ENCODE data around the gene VSX2. TPM values are rescaled to one million over a fixed set of nuclear protein-coding genes. Genes with fewer than 3 reads are reported as not detected.

VSX2 gene
- total and polyA plus RNA-seq, 2 experiments from 2014 or later: 0.49 to 0.52 TPM

DNA sequence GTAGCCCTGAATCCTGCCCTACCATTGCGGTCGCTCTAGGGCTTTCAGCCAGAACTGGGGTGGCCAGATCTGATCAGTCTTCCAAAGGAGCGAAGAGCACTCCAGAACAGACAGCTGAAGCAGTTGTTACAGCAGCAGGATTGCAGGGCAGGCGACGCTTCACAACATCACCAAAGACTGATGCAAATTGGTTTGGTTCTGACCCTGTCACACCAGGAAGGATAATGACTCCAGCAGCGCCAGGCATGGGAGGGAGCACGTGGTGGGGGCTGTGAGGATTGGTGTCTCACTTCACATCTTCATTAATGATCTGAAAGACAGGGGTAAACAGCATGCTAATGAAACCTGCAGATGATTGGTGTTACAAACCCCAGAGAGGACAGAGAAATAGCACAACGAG lies 30.6 kb upstream of the VSX2 start:
- no peak for DNase-seq (ENCODE audit: low spot score)
- H3K36me3 Mint-ChIP-seq (ENCODE audit: low read depth): no peaks in the 10 kb centered on the region

DNA sequence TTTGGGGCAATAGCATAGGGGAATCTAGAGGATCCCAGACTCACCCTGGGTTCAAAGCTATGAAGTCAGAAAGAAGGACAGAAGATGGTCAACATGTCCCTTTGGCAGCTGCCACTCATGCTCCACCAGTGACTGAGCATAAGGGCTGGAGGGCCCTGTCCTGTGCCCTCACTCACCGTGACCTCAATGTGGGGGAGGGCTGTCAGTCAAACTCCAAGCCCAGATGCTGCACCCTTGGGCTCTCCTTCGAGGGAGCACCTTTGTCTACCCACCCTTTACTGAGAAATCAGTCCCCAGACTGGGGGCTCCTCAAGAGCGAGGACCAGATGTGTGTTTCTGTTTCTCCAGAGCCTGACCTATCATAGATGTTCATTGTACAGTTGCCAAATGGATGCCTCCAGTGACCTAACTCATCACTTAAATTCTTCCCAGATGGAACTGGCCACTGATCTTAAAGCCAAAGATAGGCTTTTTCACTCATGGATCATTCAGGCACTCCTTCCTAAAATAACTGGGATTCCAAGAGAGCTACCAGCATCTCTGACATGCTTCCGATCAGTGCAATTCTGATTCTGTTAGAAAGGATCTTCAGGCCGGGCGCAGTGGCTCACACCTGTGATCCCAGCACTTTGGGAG lies 27.2 kb upstream of the VSX2 start:
- TF ChIP-seq ZNF114 (CRISPR knock-in tag; IDR thresholded peaks at IDR 0.05) (no peak), ZNF331 (CRISPR knock-in tag; IDR thresholded peaks at IDR 0.05; ENCODE audit: low read depth) (no peak), NANOG (IDR thresholded peaks at IDR 0.05; ENCODE audit: borderline replicate concordance) (no peak), EZH2 (IDR thresholded peaks at IDR 0.05; ENCODE audit: low read depth, unreplicated experiment) (no peak), STAT1 (IDR thresholded peaks at IDR 0.05; ENCODE audit: unreplicated experiment) (no peak), CREB1 (CRISPR knock-in tag; IDR thresholded peaks at IDR 0.05; ENCODE audit: low read depth) (no peak)
- TF ChIP-seq, protein P1, sequence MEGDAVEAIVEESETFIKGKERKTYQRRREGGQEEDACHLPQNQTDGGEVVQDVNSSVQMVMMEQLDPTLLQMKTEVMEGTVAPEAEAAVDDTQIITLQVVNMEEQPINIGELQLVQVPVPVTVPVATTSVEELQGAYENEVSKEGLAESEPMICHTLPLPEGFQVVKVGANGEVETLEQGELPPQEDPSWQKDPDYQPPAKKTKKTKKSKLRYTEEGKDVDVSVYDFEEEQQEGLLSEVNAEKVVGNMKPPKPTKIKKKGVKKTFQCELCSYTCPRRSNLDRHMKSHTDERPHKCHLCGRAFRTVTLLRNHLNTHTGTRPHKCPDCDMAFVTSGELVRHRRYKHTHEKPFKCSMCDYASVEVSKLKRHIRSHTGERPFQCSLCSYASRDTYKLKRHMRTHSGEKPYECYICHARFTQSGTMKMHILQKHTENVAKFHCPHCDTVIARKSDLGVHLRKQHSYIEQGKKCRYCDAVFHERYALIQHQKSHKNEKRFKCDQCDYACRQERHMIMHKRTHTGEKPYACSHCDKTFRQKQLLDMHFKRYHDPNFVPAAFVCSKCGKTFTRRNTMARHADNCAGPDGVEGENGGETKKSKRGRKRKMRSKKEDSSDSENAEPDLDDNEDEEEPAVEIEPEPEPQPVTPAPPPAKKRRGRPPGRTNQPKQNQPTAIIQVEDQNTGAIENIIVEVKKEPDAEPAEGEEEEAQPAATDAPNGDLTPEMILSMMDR (conservative IDR thresholded peaks at IDR 0.05; ENCODE audit: low read depth in 2 of 2): no peak
- TF ChIP-seq, protein P2, sequence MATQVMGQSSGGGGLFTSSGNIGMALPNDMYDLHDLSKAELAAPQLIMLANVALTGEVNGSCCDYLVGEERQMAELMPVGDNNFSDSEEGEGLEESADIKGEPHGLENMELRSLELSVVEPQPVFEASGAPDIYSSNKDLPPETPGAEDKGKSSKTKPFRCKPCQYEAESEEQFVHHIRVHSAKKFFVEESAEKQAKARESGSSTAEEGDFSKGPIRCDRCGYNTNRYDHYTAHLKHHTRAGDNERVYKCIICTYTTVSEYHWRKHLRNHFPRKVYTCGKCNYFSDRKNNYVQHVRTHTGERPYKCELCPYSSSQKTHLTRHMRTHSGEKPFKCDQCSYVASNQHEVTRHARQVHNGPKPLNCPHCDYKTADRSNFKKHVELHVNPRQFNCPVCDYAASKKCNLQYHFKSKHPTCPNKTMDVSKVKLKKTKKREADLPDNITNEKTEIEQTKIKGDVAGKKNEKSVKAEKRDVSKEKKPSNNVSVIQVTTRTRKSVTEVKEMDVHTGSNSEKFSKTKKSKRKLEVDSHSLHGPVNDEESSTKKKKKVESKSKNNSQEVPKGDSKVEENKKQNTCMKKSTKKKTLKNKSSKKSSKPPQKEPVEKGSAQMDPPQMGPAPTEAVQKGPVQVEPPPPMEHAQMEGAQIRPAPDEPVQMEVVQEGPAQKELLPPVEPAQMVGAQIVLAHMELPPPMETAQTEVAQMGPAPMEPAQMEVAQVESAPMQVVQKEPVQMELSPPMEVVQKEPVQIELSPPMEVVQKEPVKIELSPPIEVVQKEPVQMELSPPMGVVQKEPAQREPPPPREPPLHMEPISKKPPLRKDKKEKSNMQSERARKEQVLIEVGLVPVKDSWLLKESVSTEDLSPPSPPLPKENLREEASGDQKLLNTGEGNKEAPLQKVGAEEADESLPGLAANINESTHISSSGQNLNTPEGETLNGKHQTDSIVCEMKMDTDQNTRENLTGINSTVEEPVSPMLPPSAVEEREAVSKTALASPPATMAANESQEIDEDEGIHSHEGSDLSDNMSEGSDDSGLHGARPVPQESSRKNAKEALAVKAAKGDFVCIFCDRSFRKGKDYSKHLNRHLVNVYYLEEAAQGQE (IDR thresholded peaks at IDR 0.05; ENCODE audit: unreplicated experiment): no peak

More for the DNA sequence above, 30.6 kb upstream of the VSX2 start:
- no peaks in the 10 kb centered on the region for H4K20me1 ChIP-seq (replicated peaks; ENCODE audit: insufficient read depth)
- H3K4me2 ChIP-seq: no peak overlapping the region
- no peak for ATAC-seq
- no peaks in the 10 kb centered on the region; the same call in 1 of the 2 replicates for H3K4me1 ChIP-seq (ENCODE audit: insufficient read depth)
- no peaks in the 10 kb centered on the region; the same call in 1 of the 2 replicates for H3F3A ChIP-seq (replicated peaks; ENCODE audit: low read depth)
- no peak overlapping the region for H3K4me3 ChIP-seq
- Mint-ChIP-seq H3K4me1 (no peaks in the 10 kb centered on the region), H3K27me3 (ENCODE audit: insufficient read depth, low read depth, poor library complexity) (peaks cover 9% of the 10 kb centered on the region), H3K9me3 (no peaks in the 10 kb centered on the region), H3K4me3 (no peak overlapping the region), H3K27ac (no peak overlapping the region)
- H3K36me3 ChIP-seq (ENCODE audit: insufficient read depth): no peaks in the 10 kb centered on the region
- H3K27ac ChIP-seq (ENCODE audit: low read depth): no peak overlapping the region
- TF ChIP-seq, protein P1 (conservative IDR thresholded peaks at IDR 0.05; ENCODE audit: low read depth in 2 of 2): no peak
- no peak overlapping the region for H2AFZ ChIP-seq
- no peaks in the 10 kb centered on the region for H3K9me2 ChIP-seq (ENCODE audit: insufficient read depth)
- H3K79me2 ChIP-seq (replicated peaks; ENCODE audit: insufficient read depth): no peaks in the 10 kb centered on the region
- no peaks in the 10 kb centered on the region for H3K27me3 ChIP-seq (ENCODE audit: insufficient read depth)

More for the DNA sequence above, 27.2 kb upstream of the VSX2 start:
- H3K79me2 ChIP-seq (replicated peaks; ENCODE audit: insufficient read depth): no peaks in the 10 kb centered on the region
- H3F3A ChIP-seq (replicated peaks; ENCODE audit: low read depth): no peaks in the 10 kb centered on the region; the same call in 1 of the 2 replicates
- Mint-ChIP-seq H3K27me3 (ENCODE audit: insufficient read depth, low read depth, poor library complexity) (peaks cover 20% of the 10 kb centered on the region), H3K4me3 (no peak overlapping the region), H3K27ac (no peak overlapping the region), H3K4me1 (peaks cover 8% of the 10 kb centered on the region), H3K9me3 (no peaks in the 10 kb centered on the region), H3K36me3 (ENCODE audit: low read depth) (no peaks in the 10 kb centered on the region)
- H3K4me2 ChIP-seq: no peak overlapping the region
- no peak overlapping the region for H3K27ac ChIP-seq (ENCODE audit: low read depth)
- H3K36me3 ChIP-seq (ENCODE audit: insufficient read depth): no peaks in the 10 kb centered on the region
- H4K20me1 ChIP-seq (replicated peaks; ENCODE audit: insufficient read depth): no peaks in the 10 kb centered on the region
- DNase-seq (ENCODE audit: low spot score): no peak
- ATAC-seq: no peak
- no peaks in the 10 kb centered on the region for H3K9me2 ChIP-seq (ENCODE audit: insufficient read depth)
- H3K4me3 ChIP-seq: no peak overlapping the region
- H3K4me1 ChIP-seq (ENCODE audit: insufficient read depth): no peaks in the 10 kb centered on the region
- no peak overlapping the region for H2AFZ ChIP-seq
- H3K27me3 ChIP-seq (ENCODE audit: insufficient read depth): peaks cover 2% of the 10 kb centered on the region; the same call in 1 of the 2 replicates
